NCI-H524 treated with DMSO at 0.1 percent for 48 hours (cell line): Measurements from ENCODE around the gene FAM193A.
"Not testable (repeated sequence)": the region's sequence is repeated elsewhere in the genome, so short reads cannot be mapped to it uniquely, and the experiment has no call there.

Experiments used
- DNase-seq: peaks from one replicate; lab custom pipeline; 2025; lab: John Stamatoyannopoulos, UW

Gene FAM193A

DNA sequence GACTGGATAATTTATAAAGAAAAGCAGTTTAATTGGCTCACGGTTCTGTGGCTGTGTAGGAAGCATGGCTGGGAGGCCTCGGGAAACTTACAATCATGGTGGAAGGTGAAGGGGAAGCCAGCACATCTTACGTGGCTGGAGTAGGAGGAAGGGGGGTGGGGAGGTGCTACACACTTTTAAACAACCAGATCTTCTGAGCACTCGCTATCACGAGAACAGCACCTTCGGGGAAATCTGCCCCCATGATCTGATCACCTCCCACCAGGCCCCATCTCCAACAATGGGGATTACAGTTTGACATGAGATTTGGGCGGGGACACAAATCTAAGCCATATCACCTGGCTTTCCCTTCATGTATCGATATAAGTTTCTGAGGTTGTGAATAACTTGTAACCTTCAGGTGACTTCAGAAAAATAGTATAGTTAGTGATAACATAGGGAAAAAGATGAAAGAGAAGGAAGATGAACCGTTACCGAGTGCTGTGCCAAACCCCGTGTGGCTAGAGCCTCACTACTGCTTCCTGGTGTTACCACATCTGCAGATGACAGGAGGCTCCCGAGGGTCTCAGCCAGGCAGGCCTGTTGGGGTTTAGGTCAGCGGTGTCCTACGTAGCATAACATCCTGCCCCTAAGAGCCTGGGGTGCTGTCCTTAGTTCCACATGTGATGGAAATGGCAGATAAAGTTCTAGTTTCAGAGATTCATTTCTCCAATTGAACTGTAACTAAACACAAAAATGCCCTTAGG lies 116.1 kb downstream of the FAM193A start:
- DNase-seq = no peak

DNA sequence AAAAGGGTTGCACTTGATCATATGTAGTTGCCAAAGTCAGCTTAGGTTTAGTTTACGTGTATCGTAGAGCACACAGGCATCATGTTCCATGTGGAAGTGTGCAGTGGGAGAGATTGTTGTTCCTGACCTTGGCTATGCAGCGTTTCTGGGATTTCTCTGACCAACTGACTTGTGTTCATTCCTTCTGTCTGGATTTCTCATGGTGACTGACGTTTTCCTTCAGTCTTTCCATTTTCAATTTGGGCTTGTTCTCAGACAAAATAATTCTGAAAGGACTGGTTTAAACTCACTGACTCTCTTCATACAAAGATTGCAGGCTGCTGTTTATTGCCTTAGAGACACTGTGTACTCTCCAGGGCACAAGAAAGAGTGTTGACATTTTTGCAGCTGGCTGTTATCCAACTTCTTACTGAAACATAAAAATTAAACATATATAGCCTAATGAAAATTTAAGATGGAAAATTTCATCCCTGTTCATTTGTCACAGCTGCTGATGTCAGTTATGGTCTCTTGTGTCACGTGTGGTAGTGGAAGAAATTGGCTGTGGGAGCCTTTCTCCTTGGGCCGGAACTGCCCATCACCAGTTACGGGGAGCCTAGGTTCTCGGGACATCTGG lies 124.3 kb downstream of the FAM193A start:
- no peak for DNase-seq

DNA sequence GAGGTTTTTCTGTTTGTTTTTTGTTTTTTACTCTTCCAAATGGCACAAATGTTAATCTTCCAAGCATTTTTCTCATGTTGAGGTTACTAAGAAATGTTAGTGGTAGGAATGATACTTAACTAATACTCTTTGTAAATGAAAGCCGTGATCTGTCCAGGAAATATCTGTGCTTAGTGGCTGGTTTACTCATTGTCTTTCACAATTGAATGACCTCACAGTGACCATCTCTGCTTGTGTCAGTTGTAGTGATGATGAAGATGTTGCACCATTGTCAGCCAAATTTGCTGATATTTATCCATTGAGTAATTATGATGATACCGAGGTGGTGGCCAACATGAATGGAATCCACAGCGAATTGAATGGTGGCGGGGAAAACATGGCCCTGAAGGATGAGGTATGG lies 126.2 kb downstream of the FAM193A start:
- DNase-seq = no peak

DNA sequence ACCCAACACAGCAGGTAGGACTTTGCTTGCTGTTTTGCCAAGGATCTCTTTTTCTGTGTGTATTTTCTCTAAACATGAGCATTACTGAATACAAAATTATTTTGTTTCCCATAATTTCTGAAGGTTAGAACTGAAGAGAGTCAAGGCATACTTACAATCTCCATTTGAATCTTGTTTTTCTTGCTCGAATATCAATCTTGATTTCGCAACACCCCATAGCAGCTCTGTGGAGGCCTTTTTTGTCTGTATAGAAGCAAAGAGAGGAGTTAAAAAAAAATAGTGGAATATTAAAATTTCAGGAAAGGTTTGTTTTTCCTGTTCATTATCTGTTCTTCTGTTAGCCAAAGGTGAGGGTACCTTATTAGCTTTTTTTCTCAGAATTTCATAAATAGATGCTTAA lies 126.8 kb downstream of the FAM193A start:
- DNase-seq = no peak

DNA sequence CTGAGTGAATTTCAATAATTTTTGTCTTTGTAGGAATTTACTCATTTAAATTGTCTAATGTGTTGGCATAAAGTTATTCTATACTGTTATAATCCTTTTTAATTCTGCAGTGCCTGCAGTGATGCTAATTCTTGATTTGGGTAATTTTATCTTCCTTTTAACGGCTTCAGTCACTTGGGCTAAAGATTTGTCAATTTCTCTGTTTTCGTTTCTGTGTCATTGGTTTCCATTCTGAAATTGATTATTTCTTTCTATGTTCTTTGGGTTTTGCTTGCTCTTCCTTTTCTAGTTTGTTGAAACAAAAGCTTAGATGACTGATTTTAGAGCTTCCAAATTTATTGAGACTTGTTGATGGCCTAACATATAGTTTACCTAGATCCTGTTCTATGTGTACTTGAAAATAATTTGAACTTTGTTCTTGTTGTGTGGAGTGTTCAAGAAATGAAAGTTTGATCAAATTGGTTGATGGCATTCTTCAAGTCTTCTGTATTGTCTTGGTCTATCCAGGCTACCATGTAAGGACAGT lies 130.3 kb downstream of the FAM193A start:
- no peak for DNase-seq

DNA sequence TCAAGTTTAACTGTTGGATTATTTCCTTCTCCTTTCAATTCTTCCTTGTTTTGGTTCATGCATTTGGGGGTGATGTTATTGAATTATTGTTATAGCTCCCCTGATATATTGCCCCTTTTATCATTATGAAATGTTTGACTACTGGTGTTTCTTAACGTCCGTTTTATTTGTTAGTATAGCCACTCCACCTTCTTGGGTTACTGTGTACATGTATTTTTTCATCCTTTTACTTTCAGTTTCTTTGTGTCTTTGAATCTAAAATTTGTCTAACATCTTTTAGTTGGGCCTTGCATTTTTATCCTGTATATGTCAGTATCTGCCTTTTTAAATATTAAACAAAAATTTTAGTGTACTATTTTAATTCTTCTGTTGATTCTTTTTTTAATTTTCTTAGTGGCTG lies 131.0 kb downstream of the FAM193A start:
- DNase-seq = no peak

DNA sequence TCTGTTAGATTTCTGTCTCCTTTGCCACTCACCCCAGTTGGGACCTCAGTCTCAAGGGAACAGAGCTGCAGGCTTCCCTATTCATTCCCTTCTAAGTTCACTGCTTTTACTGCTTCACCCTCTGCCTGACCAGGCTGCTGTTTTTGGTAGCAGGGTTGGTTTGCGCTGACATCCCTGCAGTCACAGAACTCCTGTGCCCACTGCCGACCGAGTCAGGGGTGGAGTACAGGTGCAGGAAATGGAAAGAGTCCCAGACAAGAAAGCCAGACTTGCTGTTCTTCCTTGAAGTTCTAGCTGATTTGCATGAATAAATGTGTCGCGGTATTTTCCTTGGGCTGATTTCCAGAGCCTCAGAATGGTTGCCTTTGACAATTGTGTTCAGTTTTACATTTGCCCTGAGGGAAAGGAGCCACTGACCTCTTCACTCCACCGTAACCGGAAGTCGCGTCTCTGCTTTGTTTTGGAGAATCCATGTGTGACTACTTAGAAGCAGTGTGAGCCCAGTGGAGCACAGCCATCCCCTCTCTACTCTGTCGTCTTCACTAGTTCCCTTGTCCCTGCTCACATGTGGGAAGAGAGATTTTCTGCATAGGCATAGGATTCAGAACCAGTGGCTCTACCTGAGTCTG lies 134.9 kb downstream of the FAM193A start:
- no peak for DNase-seq

DNA sequence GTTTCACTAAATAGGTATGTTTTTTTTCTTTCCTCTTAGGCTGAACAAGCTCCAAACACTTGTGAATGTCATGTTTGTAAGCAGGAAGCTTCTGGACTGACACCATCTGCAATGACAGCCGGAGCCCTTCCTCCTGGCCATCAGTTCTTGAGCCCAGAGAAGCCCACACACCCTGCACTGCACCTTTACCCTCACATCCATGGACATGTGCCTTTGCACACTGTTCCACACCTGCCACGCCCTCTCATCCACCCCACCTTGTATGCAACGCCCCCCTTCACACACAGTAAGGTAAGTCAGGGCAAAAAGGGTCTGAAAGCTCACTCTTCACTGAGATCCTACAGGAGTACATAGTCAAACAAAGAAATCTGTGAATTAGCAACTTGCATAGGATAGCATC lies 135.6 kb downstream of the FAM193A start:
- no peak for DNase-seq

DNA sequence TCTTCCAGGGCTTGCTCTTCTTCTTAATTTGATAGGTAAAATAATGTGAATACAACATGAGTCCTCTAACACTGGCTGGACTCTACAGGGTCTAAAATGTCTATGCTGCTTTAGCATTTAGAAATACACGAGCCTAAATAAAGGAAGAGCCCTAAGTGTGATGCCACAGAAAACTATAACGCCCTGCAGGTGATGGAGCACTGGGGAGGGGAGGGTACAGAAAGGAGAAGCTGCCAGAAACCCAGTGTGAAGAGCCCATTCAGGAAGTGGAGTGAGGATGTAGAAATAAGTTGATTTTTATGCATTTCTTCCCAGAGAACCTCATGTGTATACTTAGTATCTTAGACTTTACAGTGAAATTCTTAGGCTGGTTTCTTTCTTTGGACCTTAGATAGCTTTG lies 136.3 kb downstream of the FAM193A start:
- DNase-seq = no peak

DNA sequence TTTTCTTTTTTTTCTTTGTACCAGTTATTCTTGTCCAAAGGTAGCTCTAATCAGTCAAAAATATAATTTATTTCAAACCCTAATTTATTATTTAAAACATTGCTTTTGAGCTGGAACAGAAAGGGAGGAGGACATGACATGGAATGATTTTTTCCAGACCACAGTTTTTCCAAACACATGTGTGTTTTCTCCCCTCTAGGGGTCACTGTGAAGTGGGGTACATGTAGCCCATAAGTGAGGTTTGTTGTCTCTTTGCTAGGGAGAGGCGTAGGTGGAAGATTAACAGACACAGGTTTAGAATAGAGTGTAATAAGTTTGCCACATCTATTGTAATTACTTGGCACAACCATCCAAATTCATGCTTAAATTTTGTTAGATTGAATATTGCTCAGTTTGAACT lies 136.7 kb downstream of the FAM193A start:
- DNase-seq = no peak

DNA sequence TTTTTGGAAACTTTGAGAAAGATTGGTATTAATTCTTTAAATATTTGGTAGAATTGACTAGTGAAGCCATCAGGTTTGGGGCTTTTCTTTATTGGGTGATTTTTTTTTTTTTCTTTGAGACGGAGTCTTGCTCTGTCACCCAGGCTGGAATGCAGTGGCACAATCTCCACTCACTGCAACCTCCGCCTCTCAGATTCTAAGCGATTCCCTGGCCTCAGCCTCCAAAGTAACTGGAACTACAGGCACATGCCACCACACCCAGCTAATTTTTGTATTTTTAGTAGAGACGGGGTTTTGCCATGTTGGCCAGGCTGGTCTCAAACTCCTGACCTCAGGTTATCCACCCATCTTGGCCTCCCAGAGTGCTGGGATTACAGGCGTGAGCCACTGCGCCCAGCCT lies 143.3 kb downstream of the FAM193A start:
- DNase-seq = not testable (repeated sequence)

DNA sequence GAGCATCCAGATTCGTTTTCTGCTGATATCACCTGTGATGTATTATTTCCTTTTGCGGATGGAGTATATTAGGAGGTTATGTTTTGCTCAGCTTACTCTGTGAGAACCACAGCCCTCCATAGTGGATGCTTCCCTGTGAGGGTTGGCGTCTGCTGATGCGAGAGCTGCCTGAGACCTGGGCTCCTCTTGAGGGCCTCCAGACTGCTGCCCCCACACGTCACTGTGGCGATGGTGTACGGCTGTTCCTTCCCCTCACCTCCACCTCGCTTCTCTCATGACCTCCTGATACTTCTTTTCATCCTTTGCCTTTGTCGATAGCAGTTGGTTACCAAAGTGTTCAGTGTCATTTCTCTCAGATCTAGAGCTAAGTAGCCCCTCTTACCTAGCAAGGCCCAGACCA lies 148.0 kb downstream of the FAM193A start:
- DNase-seq = no peak

DNA sequence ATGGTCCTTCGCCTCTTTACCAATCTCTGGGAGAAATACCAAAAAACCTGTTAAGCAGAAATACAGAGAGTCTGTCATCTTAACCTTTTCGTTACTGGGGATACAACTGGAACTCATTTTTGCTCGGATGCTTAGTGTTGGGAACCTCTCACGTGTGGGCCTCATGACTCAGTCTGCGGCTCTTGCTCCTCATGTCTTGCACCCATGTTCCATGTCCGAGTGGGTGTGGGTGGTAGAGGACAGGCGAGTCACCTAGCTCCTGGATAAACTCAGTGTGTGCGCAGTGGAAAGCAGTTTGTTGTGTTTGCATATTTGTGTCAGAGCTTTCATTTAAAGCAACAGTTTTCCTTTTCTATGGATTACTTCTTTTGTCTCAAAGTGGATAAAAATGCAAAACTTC lies 149.1 kb downstream of the FAM193A start:
- DNase-seq = no peak

DNA sequence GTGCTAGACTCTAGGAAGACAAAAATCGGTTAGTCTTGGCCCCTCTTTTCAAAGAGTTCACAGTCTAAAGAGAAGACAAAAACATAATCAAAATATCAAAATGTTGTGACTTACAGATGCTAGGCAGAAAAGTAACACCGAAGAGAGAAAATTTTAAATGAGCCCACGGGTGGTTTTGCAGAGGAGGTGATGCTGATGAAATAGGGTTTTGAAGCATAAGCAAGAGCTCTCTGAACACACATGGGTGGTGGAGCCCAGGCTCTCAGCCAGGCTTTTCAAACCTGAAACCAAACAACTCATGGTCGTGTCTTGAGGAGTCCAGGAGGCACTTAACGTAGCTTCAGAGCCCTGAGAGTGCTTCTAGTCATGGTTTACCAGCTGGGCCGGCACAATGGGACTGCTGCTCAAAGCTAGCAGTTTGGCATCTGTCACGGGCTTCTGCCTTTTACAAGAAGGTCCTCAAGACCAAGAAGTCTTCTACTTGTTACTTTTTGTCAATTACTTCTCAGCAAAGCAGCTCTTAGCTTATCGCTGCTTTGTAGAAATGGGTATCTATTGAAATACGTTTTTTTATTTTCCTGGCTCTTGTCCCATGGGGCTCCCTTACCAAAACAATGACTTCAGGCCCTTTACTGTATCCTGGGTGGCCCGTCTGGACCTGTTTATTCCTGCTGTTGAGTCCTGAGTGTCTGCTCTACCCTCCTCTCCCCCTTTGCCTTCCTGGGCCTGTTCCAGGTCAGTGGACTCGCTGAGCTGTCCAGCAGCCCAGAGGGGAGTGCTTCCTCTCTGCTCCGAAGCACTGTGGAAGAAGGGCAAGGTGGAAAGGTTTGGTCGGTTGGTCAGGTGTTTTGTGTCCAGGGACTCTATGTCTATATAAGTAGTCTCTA lies 150.2 kb downstream of the FAM193A start:
- DNase-seq = no peak

DNA sequence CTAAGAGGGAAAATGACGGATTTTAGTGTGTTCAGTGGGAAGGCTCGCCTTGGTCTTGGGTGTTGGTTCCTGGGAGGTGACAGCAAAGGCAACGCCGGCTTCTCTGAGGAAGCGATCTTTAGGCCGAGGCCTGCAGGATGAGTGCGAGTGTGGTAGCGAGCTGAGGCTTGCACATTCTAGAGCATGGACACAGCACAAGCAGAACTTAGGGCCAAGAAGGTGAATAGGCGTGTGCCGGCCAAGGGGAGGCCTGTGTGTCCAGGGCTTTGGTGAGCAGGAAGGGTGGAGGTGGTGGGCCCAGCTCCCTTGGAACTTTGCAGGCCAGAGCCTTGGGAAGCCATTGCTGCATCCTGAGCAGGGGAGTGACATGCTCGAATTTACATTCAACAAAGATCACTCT lies 151.8 kb downstream of the FAM193A start:
- DNase-seq = no peak

DNA sequence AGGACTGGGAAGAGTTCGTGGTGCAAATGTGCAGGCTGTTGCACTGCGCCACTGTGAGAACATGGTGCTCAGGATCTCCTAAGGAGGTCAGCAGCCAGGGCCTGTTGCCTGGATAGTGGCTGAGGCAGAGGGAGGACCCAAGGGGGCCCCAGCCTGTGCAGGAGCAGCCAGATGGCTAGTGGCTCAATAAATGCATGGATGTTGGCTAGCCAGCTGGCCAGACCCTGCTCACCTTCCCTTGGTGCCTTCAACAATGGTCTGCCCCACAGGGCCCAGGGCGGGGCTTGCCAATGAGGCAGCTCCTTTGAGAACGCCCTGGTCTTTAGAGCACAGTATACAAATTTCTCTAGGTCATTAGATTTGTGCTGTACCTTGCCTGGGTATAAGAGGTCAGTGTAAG lies 152.2 kb downstream of the FAM193A start:
- no peak for DNase-seq

DNA sequence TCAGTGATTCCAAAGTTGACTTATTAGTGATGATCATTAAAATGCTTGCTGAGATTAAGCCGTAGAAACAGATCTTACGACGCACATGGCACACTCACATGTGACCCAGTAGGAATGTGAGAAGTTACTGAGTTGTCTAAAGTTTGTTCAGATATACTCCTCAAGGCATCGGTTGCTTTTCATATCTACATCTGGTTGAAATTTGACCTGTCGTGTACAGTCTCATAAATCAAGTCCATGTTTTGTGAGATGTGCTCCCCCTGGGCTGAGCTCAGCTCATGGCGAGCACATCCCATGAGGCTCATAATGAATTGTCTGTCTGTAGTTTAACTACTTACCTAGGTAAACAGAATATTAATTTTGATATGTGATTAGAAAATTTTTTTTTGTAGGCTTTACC lies 152.7 kb downstream of the FAM193A start:
- no peak for DNase-seq

DNA sequence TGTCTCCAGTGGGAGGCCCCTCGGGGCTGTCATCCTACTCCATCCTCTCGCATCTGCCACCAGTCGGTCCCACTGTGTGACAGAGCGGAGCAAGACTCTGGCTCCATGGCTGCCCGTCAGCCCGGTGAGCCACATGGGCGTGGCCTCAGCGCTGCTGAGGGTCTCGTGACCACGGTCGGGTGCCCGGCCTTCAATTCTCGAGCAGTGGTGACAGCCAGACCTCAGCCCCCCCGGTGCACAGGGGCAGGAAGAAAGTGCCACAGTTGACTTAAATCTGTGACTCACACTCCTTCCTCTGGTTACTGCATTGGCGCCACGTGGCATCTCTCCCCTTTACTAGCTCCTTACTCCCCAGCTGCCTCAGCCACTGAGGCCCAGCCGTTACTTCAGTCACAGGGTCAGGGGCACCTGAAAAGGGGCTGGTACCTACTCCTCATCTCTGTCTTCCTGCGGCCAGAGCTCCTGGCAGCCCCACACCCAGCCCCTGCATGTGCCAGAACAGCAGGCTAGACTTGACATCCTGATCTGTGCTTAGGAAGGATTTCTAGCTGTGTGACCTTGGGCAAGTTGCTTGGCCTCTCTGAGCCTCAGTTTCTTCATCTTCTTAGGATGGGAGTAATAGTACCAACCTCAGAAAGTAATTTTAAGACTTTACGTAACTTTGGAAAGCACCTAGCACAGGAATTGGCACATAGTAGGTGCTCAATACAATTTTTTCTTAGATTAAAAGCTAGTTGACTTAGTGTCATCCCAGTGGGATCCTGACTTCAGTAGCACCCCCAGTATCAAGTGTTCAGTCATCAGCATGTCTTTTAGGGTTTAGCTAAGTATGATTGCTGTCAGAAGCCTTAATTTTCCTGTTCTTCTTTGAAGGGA lies 153.6 kb downstream of the FAM193A start:
- no peak for DNase-seq

DNA sequence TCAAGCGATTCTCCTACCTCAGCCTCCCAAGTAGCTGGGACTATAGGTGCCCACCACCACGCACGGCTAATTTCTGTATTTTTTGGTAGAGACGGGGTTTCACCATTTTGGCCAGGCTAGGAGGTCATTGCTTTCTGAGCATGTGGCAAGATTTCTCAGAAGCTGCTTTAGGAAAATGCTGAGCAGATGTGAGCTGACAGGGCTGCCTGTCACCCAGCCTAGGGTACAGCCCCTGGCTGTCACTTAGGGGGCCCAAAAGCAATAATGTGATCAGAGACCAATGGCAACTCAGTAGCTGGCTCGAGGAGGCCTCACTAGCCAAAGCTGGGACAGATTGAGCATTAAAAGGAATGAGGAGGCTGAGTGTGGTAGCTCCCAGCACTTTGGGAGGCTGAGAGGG lies 154.9 kb downstream of the FAM193A start:
- no peak for DNase-seq

DNA sequence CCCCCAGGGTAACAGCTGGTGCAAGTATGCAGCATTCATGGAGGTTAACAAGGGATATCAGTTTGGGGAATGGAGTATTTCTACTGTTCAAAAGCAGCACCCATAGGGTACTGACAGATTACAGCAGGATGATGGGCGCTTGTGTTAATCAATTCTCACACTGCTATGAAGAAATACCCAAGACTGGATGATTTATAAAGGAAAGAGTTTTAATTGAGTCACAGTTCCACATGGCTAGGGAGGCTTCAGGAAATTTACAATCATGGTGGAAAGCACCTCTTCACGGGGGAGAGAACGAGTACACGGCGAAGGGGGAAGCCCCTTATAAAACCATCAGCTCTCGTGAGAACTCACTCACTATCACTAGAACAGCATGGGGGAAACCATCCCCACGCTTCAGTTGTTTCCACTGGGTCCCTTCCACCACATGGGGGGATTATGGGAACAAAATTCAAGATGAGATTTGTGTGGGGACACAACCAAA lies 155.5 kb downstream of the FAM193A start:
- DNase-seq = no peak

DNA sequence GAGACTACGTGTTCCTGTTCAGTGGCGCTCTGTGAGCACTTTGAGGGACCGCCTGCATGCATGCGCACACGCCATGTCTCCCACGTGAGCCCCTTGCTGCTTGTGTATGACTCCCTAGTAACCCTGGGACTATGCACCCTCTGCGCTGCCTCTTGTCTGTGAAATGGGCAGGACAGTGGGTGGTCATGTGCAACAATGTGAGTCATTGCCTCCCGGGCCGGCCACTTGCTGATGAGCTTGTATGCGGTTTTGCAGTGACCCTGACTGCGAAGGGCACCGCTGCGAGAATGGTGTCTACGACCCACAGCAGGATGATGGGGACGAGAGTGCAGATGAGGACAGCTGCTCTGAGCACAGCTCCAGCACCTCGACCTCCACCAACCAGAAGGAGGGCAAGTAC lies 158.2 kb downstream of the FAM193A start:
- DNase-seq = no peak
